DND-41 (cell line): ENCODE measurements around the gene YWHAQ.

Experiments used
- CTCF ChIP-seq: IDR thresholded peaks from 2 replicates; pipeline ENCODE4 v1.5.1; 2012; ENCODE audit warnings: borderline replicate concordance, low read length, moderate library complexity, mild to moderate bottlenecking; ENCODE audit not compliant: poor library complexity, severe bottlenecking; ENCODE audit errors: extremely low read depth
- EZH2 ChIP-seq: IDR thresholded peaks from 3 replicates; pipeline ENCODE4 v1.6.1; 2012; ENCODE audit warnings: borderline replicate concordance, low read depth, mild to moderate bottlenecking, moderate library complexity, low read length, inconsistent platforms; ENCODE audit not compliant: severe bottlenecking

GRCh38 chr2:9634133-9634532 is 3.3 kb upstream of the YWHAQ start:
- TF ChIP-seq CTCF (no peak), EZH2 (no peak)
